Natural killer cell (primary cell): ENCODE measurements around the gene ATP5MG. TPM values are rescaled to one million over a fixed set of nuclear protein-coding genes. Genes with fewer than 3 reads are reported as not detected.
A peak's percentile ranks its signal among the peaks of the same experiment; 100 is the strongest.

Source experiments
- ATAC-seq, 3 donors: fragments of 150-1000 bp in 2 of 3; fragments of 200-7000 bp in 1 of 3; cut with Tn5 transposase; 1 replicate in 1 of 3; 2 replicates in 2 of 3; pipeline ENCODE4 v1.10.0; 2021; ENCODE audit warnings: mild to moderate bottlenecking in 2 of 3, moderate library complexity in 2 of 3
- DNase-seq, 2 donors: peaks; one replicate each; pipeline versions ENCODE4 v3.0.0 to v3.0.0-alpha.2; 2013 to 2021; ENCODE audit warnings: mixed read lengths in 1 of 2
- H3K27ac ChIP-seq: one replicate; pipeline ENCODE4 v1.5.1; 2013; ENCODE audit warnings: mild to moderate bottlenecking, low read length
- H3K27me3 ChIP-seq: one replicate; pipeline ENCODE4 v1.6.1; 2013; ENCODE audit warnings: low read length; ENCODE audit not compliant: control insufficient read depth, insufficient read depth
- H3K36me3 ChIP-seq: one replicate; pipeline ENCODE4 v1.6.1; 2013; ENCODE audit warnings: low read length; ENCODE audit not compliant: control insufficient read depth, insufficient read depth
- H3K4me1 ChIP-seq: one replicate; pipeline ENCODE4 v1.6.1; 2013; ENCODE audit warnings: low read length; ENCODE audit not compliant: control insufficient read depth, insufficient read depth
- H3K4me3 ChIP-seq: one replicate; pipeline ENCODE4 v1.5.1; 2013; ENCODE audit warnings: low read length
- H3K9me3 ChIP-seq: one replicate; pipeline ENCODE4 v1.6.1; 2013; ENCODE audit warnings: low read length; ENCODE audit not compliant: control insufficient read depth, insufficient read depth
- H3K27ac Mint-ChIP-seq, 2 donors: one replicate each; pipeline ENCODE4 v1.8.0; 2022; ENCODE audit warnings: mild to moderate bottlenecking in 2 of 2, mixed read lengths in 2 of 2, moderate library complexity in 1 of 2
- H3K27me3 Mint-ChIP-seq, 2 donors: one replicate each; pipeline ENCODE4 v1.8.0; 2022; ENCODE audit warnings: low read depth in 2 of 2, mixed read lengths in 2 of 2
- H3K36me3 Mint-ChIP-seq: one replicate; pipeline ENCODE4 v1.8.0; 2022; ENCODE audit warnings: mixed read lengths
- H3K4me1 Mint-ChIP-seq, 2 donors: one replicate each; pipeline ENCODE4 v1.8.0; 2022; ENCODE audit warnings: mixed read lengths in 2 of 2
- H3K4me3 Mint-ChIP-seq: one replicate; pipeline ENCODE4 v1.8.0; 2022; ENCODE audit warnings: mild to moderate bottlenecking, moderate library complexity, mixed read lengths
- H3K9me3 Mint-ChIP-seq, 2 donors: one replicate each; pipeline ENCODE4 v1.8.0; 2022; ENCODE audit warnings: mixed read lengths in 2 of 2
- CTCF ChIP-seq: fragments of 200-600 bp; IDR thresholded peaks from one replicate; pipeline ENCODE4 v1.8.0; 2022; ENCODE audit warnings: antibody characterized with exemption
- WGBS: methylation state at CpG from one replicate; pipeline ENCODE4 v1.1.7; 2013; ENCODE audit warnings: missing lambda C conversion rate; ENCODE audit not compliant: insufficient coverage; 5-methylcytosine and 5-hydroxymethylcytosine counted together
- intact Hi-C: fragments of 100-400 bp; cut with micrococcal nuclease; formaldehyde crosslinking; loops from one replicate; pipeline ENCODE4 v1.14.2; 2022
- total RNA-seq, 4 donors: library from RNA; stranded (reverse); fragments of 120-200 nt in 1 of 4; gene quantifications; one replicate each; pipeline versions ENCODE4 v1.2.3 to v1.2.4, GENCODE V29; 2013 to 2022

ATP5MG gene
- total RNA-seq, 3 donors from 2014 or later (not counting 1 experiment from before 2014, with no cell fraction given), result 90.3 to 135 (median 107) TPM

DNA sequence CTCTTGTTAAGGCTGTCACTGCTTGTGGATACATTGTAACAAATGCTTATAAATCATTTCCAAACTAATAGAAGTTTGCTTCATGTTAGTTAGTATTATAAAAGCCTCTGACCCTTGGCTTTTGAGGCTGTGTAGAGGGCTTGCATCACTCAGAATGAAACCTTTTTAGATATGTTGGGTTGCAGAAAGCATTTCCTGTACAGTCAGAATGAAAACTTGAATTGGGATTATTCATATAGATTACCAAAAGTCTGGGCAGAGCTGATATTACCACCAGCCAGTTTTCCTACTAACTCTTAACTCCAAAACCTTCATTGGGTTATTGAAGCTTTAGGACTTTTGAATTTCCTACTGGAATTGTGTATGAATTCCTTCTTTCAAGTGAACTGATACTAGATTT is 46.9 kb downstream of the ATP5MG start:
- no peaks in the 10 kb centered on the region for H3K9me3 Mint-ChIP-seq
- H3K4me3 Mint-ChIP-seq, result no peak overlapping the region
- DNase-seq (no peak), ATAC-seq (no peak)
- H3K27me3 Mint-ChIP-seq, result no peaks in the 10 kb centered on the region
- H3K9me3 ChIP-seq, result no peaks in the 10 kb centered on the region
- H3K4me3 ChIP-seq, result no peak overlapping the region
- H3K27ac Mint-ChIP-seq, result no peak overlapping the region
- peaks cover 3% of the 10 kb centered on the region for H3K4me1 ChIP-seq
- H3K4me1 Mint-ChIP-seq, result peaks cover 59 to 63% of the 10 kb centered on the region in 2 donors
- no peaks in the 10 kb centered on the region for H3K27me3 ChIP-seq
- H3K36me3 Mint-ChIP-seq, result no peaks in the 10 kb centered on the region
- intact Hi-C loops, result no loop called here
- H3K36me3 ChIP-seq, result peaks cover 3% of the 10 kb centered on the region
- no peak for TF ChIP-seq CTCF
- no peak overlapping the region for H3K27ac ChIP-seq

DNA sequence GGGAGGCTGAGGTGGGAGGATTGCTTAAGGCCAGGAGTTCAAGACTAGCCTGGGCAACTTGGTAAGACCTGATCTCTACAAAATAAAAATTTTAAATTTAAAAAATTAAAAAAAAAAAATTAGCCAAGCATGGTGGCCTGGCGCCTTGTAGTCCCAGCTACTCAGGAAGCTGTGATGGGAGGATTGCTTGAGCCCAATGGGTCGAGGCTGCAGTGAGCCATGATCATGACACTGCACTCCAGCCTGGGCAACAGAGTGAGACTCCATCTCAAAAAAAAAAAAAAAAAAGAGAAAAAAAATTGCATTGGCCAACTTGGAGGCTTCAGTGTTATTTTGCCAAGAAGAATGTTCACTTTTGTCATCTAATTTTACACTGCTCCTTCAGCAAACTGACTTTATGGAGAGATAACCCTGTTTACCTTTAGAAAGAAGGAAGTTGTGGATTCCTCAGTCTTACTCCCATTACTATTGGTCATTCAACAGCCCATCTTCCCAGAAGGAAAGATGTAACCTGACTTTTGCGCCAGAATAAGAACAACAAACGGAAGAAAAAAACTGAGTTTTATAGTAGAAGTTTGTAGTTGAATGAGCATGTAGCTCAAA is 48.0 kb downstream of the ATP5MG start:
- Mint-ChIP-seq H3K27ac (peak overlapping the region in 1 of 2 donors; percentile 20), H3K4me1 (peaks cover 59 to 66% of the 10 kb centered on the region in 2 donors), H3K4me3 (no peak overlapping the region), H3K27me3 (no peaks in the 10 kb centered on the region), H3K36me3 (no peaks in the 10 kb centered on the region), H3K9me3 (no peaks in the 10 kb centered on the region)
- no peak overlapping the region for H3K27ac ChIP-seq
- no peak for DNase-seq
- H3K36me3 ChIP-seq, result peaks cover 3% of the 10 kb centered on the region
- no peaks in the 10 kb centered on the region for H3K9me3 ChIP-seq
- H3K4me1 ChIP-seq, result peaks cover 3% of the 10 kb centered on the region
- no peaks in the 10 kb centered on the region for H3K27me3 ChIP-seq
- TF ChIP-seq CTCF, result no peak
- no peak overlapping the region for H3K4me3 ChIP-seq
- WGBS, result 96% methylated on average over 4 of the region's 4 CpGs
- intact Hi-C loops, result no loop called here
- ATAC-seq, result no peak

DNA sequence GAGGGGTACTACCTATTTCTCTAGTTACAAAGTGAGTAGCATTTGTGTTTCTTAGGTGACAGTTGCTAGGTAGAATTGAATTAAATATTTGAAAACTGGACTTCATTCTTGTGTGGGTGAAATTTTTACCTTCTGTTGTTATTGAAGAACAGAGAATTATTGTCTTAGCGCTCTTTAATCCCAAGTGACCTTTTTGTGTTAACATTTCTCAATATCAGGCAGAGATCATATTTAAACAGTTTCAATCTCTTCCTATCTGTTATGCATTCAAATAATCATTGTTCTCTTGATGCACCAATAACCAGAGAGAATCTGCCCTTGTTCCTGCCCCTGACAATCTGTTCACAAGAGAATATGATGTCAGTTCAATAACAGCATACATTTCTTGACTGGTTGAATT is 49.0 kb downstream of the ATP5MG start:
- intact Hi-C loops, result no loop called here
- H3K27me3 ChIP-seq, result no peaks in the 10 kb centered on the region
- ATAC-seq (no peak), DNase-seq (no peak)
- H3K4me3 Mint-ChIP-seq, result no peak overlapping the region
- no peaks in the 10 kb centered on the region for H3K9me3 Mint-ChIP-seq
- H3K4me1 Mint-ChIP-seq, result peaks cover 55 to 62% of the 10 kb centered on the region in 2 donors
- H3K27ac ChIP-seq, result no peak overlapping the region
- 100% methylated on average over 1 of the region's 1 CpG for WGBS
- TF ChIP-seq CTCF, result no peak
- no peak overlapping the region for H3K4me3 ChIP-seq
- H3K36me3 Mint-ChIP-seq, result no peaks in the 10 kb centered on the region
- no peaks in the 10 kb centered on the region for H3K9me3 ChIP-seq
- H3K27ac Mint-ChIP-seq, result peak overlapping the region; percentile 20 to 49
- H3K4me1 ChIP-seq, result no peaks in the 10 kb centered on the region
- H3K27me3 Mint-ChIP-seq, result no peaks in the 10 kb centered on the region
- H3K36me3 ChIP-seq, result peaks cover 3% of the 10 kb centered on the region

Other genes starting within 250 kb of the ATP5MG start
- gene SCN4B, start 248.8 kb upstream of the ATP5MG start, total RNA-seq, result under 1 TPM in 1 of 3 donors, not detected in 2; 0.33 TPM
- not detected for gene SCN2B, start 225.0 kb upstream of the ATP5MG start, total RNA-seq
- 10 to 100 TPM in 2 of 3 donors, 1 to 10 TPM in 1; 7.1 to 27.8 (median 12.8) TPM for gene JAML, start 176.6 kb upstream of the ATP5MG start, total RNA-seq
- 1 to 10 TPM; 6.3 to 7.5 (median 6.7) TPM for gene MPZL3, start 149.2 kb upstream of the ATP5MG start, total RNA-seq
- gene MPZL2, start 137.3 kb upstream of the ATP5MG start, total RNA-seq, result under 1 TPM in 2 of 3 donors, not detected in 1; 0.49 to 0.58 TPM
- gene CD3E, start 96.9 kb upstream of the ATP5MG start, total RNA-seq, result 100 to 1,000 TPM in 2 of 3 donors, 10 to 100 TPM in 1; 31.6 to 322 (median 155) TPM
- 10 to 100 TPM; 11.6 to 84.1 (median 12.0) TPM for gene CD3D, start 58.9 kb upstream of the ATP5MG start, total RNA-seq
- 10 to 100 TPM in 1 of 3 donors, 1 to 10 TPM in 2; 7.6 to 52.1 (median 8.2) TPM for gene CD3G, start 57.3 kb upstream of the ATP5MG start, total RNA-seq
- gene UBE4A, start 42.0 kb upstream of the ATP5MG start, total RNA-seq, result 10 to 100 TPM; 35.1 to 43.9 (median 37.0) TPM
- 100 to 1,000 TPM; 146 to 176 (median 157) TPM for gene KMT2A, start 34.9 kb downstream of the ATP5MG start, total RNA-seq
- gene TTC36, start 125.9 kb downstream of the ATP5MG start, total RNA-seq, result under 1 TPM in 1 of 3 donors, not detected in 2; 0.43 TPM
- 10 to 100 TPM in 1 of 3 donors, 1 to 10 TPM in 2; 4.1 to 11.0 (median 9.3) TPM for gene TMEM25, start 129.6 kb downstream of the ATP5MG start, total RNA-seq
- gene IFT46, start 164.3 kb downstream of the ATP5MG start, total RNA-seq, result 1 to 10 TPM; 7.2 to 9.8 (median 8.1) TPM
- gene ARCN1, start 170.8 kb downstream of the ATP5MG start, total RNA-seq, result 10 to 100 TPM; 72.9 to 88.6 (median 88.4) TPM
- gene PHLDB1, start 206.0 kb downstream of the ATP5MG start, total RNA-seq, result 1 to 10 TPM in 1 of 3 donors, under 1 TPM in 2; 0.75 to 1.1 (median 0.95) TPM